Stimulated activated CD8-positive, alpha-beta memory T cell treated with anti-CD3 and anti-CD28 coated beads, Interleukin-15, amount 100 ng/mL, for 48 hours (primary cell): ENCODE measurements around the gene RUNDC3A.
A peak's percentile ranks its signal among the peaks of the same experiment; 100 is the strongest.
"Not testable (repeated sequence)": the region's sequence is repeated elsewhere in the genome, so short reads cannot be mapped to it uniquely, and the experiment has no call there.

ENCODE experiments used
- DNase-seq, 2 donors: peaks; one replicate each; pipeline ENCODE4 v3.0.0-alpha.2; 2020; ENCODE audit warnings: low read depth in 2 of 2

RUNDC3A gene

DNA sequence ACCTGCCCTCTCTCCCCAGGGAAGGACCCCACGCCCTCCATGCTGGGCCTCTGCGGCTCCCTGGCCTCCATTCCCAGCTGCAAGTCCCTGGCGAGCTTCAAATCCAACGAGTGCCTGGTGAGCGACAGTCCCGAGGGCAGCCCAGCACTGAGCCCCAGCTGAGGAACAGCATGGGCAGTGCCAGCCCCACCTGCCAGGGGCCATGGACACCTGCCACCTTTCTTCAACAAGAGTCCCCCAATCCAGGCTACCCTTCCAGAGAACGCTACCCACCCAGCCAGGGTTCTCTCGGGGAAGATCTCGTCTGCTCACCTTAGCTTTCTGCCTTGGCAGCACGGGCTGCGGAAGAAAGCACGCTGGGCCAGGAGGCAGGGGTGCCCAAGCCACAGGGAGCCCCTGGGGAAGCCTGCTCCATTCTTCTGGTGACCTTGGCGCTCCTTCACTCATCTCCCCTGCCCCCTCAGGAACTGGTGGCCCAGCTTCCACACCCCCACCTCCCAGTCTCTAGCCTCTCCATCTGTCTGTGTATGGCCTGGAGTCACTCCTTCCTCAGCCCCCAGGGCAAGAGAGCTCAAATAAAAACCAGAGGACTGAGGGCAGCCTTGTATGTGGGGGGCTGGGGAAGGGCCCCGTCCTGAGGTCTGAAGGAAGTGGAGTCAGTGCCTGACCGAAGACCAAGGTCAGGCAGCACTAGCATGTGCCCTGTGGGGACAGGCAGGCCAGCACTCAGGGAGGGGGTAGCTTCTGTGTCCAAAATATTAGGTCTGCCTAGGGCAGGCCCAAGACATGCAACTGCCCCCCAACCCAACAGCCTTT is 9.9 kb downstream of the RUNDC3A start:
- no peak for DNase-seq

DNA sequence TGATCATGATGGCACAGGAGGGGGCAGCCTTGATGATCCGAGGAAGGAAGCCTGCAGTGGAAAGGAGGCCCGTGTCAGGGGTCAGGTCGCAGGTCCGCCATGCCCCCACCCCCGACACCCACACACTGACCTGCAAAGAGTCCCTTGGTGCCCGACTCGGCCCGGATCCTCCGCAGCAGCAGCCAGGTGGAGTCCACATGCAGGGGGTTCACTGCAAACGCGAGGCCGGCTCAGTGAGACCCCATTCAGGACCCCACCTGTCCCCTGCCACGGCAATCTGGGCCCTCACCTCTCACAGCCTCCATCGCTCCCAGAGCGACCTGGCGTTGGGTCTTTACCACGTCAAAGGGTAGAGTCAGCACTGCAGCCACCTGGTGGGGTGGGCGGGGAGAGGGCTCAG is 11.7 kb downstream of the RUNDC3A start:
- DNase-seq: no peak

DNA sequence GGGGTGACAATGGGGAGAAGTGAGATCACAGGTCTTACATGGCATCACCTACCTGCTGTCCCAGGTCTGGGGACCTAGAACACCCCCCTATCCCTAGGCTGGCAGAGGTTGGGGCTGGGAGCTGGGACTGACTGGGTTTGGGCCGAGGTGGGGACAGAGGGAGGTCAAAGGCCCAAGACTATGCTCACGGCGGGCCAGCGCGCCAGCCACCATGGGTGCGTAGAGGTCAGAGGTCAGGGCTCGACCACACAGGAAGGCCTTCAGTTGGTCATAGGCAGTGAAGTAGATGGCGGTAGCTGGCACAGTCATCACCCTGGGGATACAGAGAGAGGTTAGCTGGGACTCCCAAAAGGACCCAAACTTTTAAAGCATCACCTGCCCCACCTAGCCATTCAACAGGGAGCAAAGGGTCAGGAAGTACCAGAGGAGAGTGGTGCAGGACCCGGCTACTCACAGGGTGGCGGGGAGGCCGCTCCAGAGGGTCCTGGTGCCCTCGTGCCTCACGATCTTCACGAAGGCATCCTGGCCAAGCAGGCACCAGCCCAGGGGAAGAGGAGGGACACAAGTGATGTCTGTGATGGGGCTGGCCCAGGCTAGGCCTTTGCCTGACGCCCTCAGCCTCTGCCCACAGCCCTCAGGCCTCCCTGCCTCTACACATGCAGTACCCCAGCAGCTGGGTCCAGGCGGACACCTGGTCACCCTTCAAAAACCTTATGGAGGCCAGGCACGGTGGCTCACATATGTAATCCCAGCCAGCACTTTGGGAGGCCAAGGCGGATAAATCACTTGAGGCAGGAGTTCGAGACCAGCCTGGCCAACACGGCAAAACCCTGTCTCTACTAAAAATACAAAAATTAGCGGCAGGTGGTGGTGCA is 13.1 kb downstream of the RUNDC3A start:
- no peak for DNase-seq

DNA sequence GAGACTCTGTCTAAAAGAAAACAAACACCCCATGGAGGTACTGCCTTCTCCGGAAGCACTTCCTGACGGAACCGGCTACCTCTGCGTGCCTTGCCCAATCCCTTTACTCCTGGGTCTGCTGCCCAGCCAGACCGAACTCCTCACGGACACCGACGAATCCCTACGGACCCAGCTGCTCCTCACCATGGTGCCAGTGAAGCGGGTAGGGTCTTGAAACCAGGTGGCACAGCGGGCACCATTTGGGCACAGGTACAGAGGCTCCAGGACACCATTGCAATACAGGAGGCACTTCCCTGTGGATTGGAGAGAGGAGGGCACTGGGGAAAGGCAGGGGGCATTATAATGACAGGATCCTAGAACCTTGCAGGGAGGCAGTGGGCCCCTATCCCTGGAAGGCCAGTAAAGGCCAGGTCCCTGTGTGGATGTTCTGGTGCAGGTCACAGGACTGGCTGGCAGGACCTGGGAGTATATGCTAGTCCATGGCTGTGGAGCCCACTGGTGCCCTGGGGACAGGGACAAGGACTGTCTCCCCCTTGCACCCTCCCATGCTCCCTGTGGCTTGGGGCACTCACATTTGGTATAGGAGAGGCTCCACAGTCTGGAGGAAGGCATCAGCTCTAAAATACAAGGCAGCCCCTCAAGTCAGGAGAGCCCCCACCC is 14.0 kb downstream of the RUNDC3A start:
- no peak for DNase-seq

DNA sequence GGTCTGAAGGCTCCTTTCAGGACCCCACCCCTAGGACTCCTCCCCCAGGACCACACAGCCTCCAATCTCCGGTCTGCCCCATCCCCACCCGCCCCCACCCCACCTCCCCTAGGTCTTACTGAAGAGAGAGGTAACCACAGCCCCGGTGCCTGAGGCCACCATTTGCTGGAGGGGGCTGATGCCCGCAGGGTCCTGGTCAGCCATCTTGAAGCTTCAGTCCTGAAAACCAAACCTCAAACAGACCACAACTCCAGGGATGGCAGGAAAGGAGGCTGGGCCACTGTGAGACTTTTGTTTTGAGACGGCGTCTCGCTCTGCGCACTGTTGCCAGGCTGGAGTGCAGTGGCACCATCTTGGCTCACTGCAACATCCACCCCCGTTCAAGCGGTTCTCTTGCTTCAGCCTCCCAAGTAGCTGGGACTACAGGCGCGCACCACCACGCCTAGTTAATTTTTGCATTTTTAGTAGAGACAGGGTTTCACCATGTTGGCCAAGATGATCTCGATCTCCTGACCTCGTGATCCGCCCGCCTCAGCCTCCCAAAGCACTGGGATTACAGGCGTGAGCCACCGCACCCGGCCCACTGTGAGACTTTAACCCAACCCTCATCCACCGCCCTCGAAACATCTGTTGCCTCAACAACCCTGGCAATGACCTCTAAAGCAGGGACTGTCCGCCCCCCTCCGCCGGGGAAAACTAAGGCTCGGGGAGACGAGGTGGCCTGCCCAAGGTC is 15.1 kb downstream of the RUNDC3A start:
- DNase-seq: no peak

DNA sequence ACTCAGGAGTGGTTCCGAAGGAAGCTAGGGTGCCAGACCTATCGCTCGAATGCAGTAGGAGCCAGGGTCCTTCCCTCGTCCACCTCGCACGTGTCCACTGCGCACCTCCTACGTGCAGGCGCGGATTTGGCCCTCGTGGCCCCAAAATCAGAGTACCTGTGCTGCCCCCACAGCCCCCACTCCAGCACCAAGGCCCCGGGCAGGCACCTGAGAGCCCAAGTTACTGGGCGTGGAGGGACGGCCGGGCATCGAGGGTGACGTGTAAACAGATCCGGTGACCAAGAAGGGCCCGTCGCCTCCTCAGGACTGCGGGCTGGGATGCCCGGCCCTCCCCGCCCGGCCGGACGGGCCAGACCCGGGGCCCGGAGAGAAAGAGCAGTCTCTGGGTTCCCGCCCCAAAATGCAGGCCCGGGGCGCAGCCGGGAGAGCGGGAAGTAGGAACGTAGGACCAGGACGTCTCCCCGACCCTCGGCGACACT is 15.7 kb downstream of the RUNDC3A start:
- DNase-seq: no peak

DNA sequence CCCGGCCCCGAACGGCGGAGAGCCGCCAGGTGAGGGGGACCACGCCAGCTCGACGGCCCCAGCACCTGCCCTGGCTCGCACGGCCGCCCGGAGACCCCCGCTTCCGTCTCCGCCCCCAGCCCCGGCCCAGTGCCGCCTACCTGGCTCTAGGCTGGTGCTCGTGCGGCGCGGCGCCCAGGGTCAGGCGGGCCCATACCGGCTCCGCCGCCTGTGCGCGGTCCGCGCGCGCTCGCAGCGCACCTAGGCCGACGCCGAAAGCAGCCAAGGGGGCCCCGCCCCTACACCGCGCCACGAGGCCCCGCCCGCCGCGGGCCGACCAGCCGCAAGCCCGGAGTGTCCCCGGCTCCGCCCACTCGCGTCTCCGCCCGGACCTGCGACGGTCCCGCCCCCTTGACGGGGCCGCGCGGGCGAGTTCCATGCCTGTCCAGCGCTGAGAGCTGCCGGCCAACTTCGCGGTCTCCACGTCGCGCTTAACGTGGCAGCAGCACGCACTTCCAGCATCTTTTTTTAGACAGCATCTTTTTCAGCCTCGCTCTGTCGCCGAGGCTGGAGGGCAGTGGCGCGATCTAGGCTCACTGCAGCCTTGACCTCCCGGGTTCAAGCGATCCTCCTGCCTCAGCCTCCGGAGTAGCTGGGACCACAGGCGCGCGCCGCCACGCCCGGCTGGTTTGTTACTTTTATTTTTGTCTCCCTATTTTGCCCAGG is 16.3 kb downstream of the RUNDC3A start, which contains the start of gene SLC25A39:
Gene SLC25A39, minus strand, starts transcription at position 253 of the 705 bp plus-strand sequence. CDS start 1,261 bp downstream, outside the sequence.
- DNase-seq: peak; percentile 93 to 94

DNA sequence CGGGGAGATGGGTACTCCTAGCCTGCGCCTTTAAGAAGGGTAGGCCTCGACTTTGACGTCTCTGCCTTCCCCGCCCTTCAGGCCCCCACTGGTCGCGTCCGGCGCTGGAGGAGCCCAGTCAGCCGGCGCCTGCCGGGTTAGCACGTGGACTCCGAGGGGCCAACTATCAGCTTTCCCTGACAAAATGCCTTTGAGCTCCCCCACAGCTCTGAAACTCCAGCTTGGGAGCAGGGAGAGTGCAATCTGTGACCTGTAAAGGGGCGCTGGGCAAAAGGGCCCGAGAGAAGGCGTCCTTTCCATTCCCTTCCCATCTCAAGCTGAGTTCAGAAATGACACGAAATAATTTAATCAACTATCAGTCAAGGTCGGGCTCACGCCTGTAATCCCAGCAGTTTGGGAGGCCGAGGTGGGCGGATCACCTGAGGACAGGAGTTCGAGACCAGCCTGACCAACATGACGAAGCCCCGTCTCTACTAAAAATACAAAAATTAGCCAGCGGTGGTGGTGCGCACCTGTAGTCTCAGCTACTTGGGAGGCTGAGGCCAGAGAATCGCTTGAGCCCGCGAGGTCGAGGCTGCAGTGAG is 18.6 kb downstream of the RUNDC3A start:
- peak; percentile 90 to 94 for DNase-seq

DNA sequence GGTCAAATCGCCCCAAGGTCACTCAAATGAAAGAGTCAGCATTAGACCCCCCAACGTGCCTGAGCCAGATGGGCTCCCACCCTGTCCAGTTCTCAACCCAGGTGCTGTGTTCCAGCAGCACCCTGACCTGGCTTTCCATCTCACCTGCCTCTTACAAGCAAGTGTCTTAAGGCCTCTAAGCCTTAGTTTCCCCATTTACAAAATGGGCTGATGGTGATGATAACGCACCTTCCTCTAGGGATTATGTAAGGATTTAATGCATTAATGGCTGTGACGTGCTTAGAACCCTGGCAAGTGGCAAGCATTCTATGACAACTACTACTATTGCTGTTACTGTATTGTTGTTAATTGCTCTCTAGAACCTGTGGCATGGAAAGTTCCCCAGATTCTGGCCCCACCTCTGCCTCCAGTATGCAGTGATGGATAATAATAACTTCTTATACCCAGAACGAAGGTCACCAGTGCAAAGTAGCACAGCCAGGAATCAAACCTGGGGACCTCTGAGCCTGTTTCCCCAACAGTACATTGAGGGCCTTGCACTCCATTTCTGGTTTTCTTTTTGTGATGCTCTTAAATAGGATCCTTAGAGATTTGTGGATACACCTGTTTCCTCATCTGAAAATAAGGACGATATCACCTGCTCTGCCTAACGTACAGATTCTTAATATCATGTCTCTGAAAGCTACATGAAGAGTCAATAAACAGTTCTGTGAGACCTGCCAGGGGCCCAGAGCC is 19.5 kb downstream of the RUNDC3A start:
- no peak for DNase-seq

DNA sequence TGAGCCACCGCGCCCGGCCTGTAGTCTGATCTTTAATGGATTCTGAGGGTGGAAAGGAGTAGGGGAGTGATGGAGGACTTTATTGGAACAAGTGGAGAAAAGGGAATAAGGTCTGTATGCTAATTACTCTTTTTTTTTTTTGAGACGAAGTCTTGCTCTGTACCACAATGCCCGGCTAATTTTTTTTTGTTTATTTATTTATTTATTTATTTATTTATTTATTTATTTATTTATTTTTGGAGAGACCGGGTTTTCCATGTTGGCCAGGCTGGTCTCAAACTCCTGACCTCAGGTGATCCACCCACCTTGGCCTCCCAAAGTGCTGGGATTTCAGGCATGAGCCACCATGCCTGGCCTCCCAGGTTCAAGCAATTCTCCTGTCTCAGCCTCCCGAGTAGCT is 21.1 kb downstream of the RUNDC3A start:
- not testable (repeated sequence) for DNase-seq

DNA sequence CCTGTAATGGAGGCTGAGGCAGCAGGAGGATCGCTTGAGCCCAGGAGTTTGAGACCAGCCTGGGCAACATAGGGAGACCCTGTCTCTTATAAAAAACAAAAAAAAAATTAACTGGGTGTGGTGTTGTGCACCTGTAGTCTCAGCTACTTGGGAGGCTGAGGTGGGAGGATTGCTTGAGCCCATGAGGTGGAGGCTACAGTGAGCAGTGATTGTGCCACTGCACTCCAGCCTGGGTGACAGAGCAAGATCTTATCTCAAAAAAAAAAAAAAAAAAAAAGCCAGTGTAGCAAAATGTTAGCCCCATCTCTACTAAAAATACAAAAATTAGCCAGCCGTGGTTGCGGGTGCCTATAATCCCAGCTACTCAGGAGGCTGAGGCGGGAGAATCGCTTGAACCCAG is 21.9 kb downstream of the RUNDC3A start:
- DNase-seq: not testable (repeated sequence)

DNA sequence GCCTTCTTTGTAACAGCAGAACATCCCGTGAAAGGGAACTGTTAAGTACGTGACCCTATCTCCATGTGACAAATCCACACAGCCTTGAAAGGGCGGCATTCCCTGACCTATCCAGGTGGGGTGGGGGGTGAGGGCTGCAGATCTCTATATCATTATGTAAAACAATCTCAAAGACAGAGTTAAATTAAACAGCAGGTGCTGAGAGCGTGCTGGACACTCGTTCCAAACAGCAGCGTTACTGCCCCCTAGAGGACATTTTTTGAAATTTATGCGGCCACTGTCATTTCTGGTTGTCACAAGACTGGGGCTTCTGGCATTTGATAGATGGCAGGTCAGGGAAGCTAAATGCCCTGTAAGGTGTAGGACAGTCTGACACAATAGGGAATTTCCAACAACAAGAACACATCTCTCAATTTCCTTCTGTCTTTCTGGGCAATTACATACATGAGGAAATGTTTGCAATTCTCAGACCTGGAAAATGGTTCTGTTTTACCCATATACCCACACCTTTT is 22.9 kb downstream of the RUNDC3A start:
- peak; percentile 45 to 53 for DNase-seq

DNA sequence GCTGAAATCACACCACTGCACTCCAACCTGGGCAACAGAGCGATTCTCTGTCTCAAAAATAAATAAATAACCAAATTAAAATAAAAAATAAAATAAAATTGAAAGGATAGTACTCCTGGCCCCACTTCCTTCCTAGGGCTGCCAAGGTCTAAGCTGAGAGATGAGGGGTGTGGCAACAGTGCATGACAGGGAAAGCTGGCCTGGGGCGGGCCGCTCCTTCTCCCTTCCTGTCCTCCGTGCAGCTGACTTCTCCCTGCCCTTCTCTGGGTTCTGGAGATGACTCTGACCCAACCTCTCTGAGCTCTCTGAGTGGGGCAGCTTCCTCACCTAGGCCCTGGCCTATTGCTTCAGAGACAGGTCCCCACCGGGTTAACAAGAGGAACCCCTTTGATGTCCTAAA is 25.0 kb downstream of the RUNDC3A start:
- no peak for DNase-seq

DNA sequence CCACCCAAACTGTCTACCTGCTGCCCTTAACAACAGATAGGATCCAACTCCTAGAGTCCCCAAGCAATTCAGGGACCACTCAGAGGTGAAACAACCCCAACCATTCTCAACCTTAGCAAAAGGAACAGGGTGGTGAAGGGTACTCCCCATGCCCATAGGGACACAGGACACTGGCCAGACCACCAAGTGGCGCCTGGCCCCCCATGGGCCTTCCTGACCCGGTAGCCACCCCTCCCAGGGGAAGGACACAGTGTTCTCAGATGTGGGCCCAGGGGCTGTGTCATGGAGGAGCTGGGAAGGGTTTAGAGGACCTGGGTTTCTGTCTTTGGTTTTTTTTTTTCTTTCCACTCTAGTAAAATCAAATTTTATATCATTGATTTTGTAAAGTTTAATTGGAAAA is 25.9 kb downstream of the RUNDC3A start:
- DNase-seq: no peak

DNA sequence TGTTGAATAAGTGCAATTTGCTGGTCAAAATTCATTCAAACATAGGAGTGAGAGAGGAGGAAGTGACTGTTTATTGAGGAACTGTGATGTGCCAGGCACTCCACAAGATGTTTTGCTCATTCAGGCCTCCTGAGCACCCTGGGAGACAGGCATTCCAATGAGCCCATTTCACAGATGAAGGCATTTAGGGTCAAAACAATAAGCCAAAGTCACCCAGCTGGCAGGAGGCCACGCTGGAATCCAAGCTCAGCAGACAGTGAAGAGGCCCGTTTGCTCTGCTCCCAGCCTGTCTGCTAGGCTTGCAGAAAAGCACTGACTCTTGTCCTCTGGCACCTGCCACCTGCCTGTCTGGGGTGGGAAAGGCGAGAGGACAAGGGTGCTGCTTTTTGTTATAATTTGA is 26.3 kb downstream of the RUNDC3A start:
- DNase-seq: no peak

DNA sequence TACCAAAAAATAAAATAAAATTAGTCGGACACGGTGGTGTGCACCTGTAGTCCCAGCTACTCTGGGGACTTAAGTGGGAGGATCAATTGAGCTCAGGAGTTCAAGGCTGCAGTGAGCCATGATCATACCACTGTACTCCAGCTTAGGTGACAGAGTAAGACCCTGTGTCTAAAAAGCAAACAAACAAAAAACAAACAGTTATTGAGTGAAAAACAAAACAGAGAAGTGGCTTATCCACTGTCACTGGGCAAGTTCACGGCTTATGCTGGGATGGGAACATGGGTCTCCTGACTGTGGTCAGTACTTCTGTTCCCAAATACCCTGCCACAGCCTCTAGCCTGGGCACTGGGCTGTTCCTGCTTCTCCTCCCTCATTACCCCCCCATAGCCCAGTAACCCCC is 27.2 kb downstream of the RUNDC3A start:
- DNase-seq: no peak

DNA sequence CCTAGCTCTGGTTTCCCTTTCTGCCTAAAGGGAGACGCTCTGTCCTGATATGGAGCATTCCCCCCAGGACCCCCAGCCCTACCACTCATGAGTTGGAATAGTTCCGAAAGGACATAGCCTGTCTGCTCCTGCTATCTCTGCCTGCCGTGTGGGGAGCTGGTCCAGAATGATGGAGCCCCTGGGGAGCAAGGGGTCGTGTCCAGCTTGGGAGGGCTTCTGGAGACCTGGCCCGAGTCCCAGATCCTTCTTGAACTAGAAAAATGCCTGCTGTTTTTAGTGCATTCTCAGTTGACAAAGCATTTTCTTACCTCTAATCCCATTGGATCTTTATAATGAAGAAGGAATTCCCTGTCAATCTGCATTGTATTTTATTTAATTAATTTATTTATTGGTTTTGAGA is 27.6 kb downstream of the RUNDC3A start:
- DNase-seq: no peak

DNA sequence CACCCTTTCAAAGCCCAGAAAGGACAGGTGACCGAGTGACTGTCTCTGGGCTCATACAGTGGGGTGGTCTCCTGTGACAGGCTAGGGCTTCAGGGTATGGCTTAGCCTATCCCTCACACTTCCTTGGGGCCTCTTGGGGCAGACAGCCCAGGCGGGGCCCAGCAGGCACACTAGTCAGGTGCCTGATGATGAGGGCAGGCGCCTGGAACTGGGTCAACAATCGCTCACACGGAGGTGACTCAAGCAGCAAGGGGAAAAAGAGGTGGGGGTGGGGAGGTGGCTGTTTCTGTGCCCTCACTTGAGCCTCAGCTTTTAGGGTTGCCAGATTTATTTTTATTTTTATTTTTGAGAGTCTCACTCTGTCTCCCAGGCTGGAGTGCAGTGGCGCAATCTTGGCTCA is 30.3 kb downstream of the RUNDC3A start:
- no peak for DNase-seq

DNA sequence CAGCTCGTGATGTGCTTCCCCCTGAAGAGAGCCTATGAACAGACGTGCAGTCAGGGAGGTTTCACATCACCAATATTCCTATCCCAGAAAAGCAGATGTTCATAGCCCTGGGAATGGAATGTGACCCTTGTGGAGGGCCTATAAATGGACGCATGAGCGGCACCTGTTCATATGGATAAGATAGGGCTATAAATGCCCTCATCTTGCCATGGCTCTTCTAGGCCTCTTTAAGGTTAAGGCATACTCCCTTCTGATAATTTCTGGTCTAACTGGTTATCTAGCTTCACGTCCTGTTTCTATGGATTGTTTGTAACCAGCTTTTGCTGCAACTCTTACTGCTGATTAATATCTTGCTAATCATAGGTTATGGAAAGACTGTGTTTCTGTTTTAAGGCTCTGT is 32.2 kb downstream of the RUNDC3A start:
- not testable (repeated sequence) for DNase-seq
